Head of caudate nucleus (tissue), 42 donors: Measurements from ENCODE around the gene TUNAR.

Experiments used
- DNase-seq, 42 donors: peaks; one replicate each; pipeline versions ENCODE4 v3.0.0 to v3.0.0-alpha.2; 2020 to 2021; ENCODE audit warnings: mixed read lengths in 7 of 42
- intact Hi-C: fragments of 100-400 bp; cut with DNase I; formaldehyde crosslinking; loops from one replicate; pipeline ENCODE4 v1.15.0; 2022

Gene TUNAR

GRCh38 chr14:95903165-95903564 is 26.5 kb downstream of the TUNAR start:
- intact Hi-C loops: no loop called here
- no peak for DNase-seq

GRCh38 chr14:95903616-95904107 is 27.0 kb downstream of the TUNAR start:
- no peak for DNase-seq
- intact Hi-C loops: no loop called here

GRCh38 chr14:95906591-95906990 is 30.0 kb downstream of the TUNAR start:
- DNase-seq: no peak
- intact Hi-C loops: no loop called here

GRCh38 chr14:95910628-95911027 is 34.0 kb downstream of the TUNAR start:
- intact Hi-C loops: no loop called here
- no peak for DNase-seq

- no peak for DNase-seq
- intact Hi-C loops: no loop called here
These were observed 34.8 kb downstream of the TUNAR start for GRCh38 chr14:95911456-95911855.

- intact Hi-C loops: no loop called here
- no peak for DNase-seq
These were observed 38.7 kb downstream of the TUNAR start for GRCh38 chr14:95915330-95915729.

- intact Hi-C loops: no loop called here
- DNase-seq: no peak
These were observed 41.8 kb downstream of the TUNAR start for GRCh38 chr14:95918466-95918865.

GRCh38 chr14:95920769-95921438 is 44.3 kb downstream of the TUNAR start:
- no peak for DNase-seq
- intact Hi-C loops: no loop called here

- no peak for DNase-seq
- intact Hi-C loops: no loop called here
These were observed 45.4 kb downstream of the TUNAR start for GRCh38 chr14:95922080-95922479.

- intact Hi-C loops: no loop called here
- no peak for DNase-seq
These were observed 52.1 kb downstream of the TUNAR start for GRCh38 chr14:95928751-95929150.

- no peak for DNase-seq
- intact Hi-C loops: no loop called here
These were observed 54.8 kb downstream of the TUNAR start for GRCh38 chr14:95931384-95931783.

GRCh38 chr14:95935228-95935822 is 58.7 kb downstream of the TUNAR start:
- DNase-seq: peak in 6 of 42 donors; percentile 3 to 49 (median 10)
- intact Hi-C loops: no loop called here

- intact Hi-C loops: no loop called here
- DNase-seq: no peak
These were observed 59.4 kb downstream of the TUNAR start for GRCh38 chr14:95936041-95936440.

GRCh38 chr14:95939335-95939734 is 62.7 kb downstream of the TUNAR start:
- intact Hi-C loops: no loop called here
- no peak for DNase-seq

GRCh38 chr14:95941897-95942296 is 65.3 kb downstream of the TUNAR start:
- intact Hi-C loops: no loop called here
- no peak for DNase-seq

- peak in 3 of 42 donors; percentile 14 to 50 (median 15) for DNase-seq
- intact Hi-C loops: no loop called here
These were observed 67.1 kb downstream of the TUNAR start for GRCh38 chr14:95943699-95944098.

- intact Hi-C loops: no loop called here
- no peak for DNase-seq
These were observed 67.8 kb downstream of the TUNAR start for GRCh38 chr14:95944462-95944861.

- no peak for DNase-seq
- intact Hi-C loops: no loop called here
These were observed 70.2 kb downstream of the TUNAR start for GRCh38 chr14:95946867-95947266.

- no peak for DNase-seq
These were observed 71.9 kb downstream of the TUNAR start for GRCh38 chr14:95948558-95948981.

GRCh38 chr14:95951359-95951758 is 74.7 kb downstream of the TUNAR start:
- intact Hi-C loops: no loop called here
- DNase-seq: no peak

More at GRCh38 chr14:95948558-95948981, 71.9 kb downstream of the TUNAR start:
- intact Hi-C loops: no loop called here
